GM19467 (cell line): ENCODE results near the gene GALNS.
A peak's percentile ranks its signal among the peaks of the same experiment; 100 is the strongest.
"Not testable (repeated sequence)": the region's sequence is repeated elsewhere in the genome, so short reads cannot be mapped to it uniquely, and the experiment has no call there.

ENCODE experiments used
- ATAC-seq: cut with Tn5 transposase; IDR thresholded peaks from one replicate; pipeline ENCODE4 v1.9.1; 2021; ENCODE audit warnings: mild to moderate bottlenecking, moderate library complexity; ENCODE audit not compliant: unreplicated experiment

GALNS gene

GRCh38 chr16:88856828-88857727, at the start of gene GALNS, which contains the start of gene TRAPPC2L:
Gene GALNS (minus strand): TSS chr16:88856947. CDS start chr16:88856877, 70 bp downstream.
Gene TRAPPC2L (plus strand): TSS chr16:88857127. CDS start chr16:88857151, 24 bp downstream.
- peak; percentile 65 for ATAC-seq

GRCh38 chr16:88906020-88906419, 49.3 kb upstream of the GALNS start:
- ATAC-seq = no peak

GRCh38 chr16:88905563-88905962, 48.8 kb upstream of the GALNS start:
- ATAC-seq = no peak

GRCh38 chr16:88904676-88905365, 48.1 kb upstream of the GALNS start:
- ATAC-seq = no peak

- no peak for ATAC-seq
Measured at GRCh38 chr16:88903267-88903666, 46.5 kb upstream of the GALNS start.

GRCh38 chr16:88902744-88903143, 46.0 kb upstream of the GALNS start:
- ATAC-seq = no peak

- no peak for ATAC-seq
Measured at GRCh38 chr16:88901718-88902337, 45.1 kb upstream of the GALNS start.

GRCh38 chr16:88900662-88901052, 43.9 kb upstream of the GALNS start:
- ATAC-seq = no peak

- ATAC-seq = no peak
Measured at GRCh38 chr16:88899901-88900661, 43.3 kb upstream of the GALNS start.

- ATAC-seq = no peak
Measured at GRCh38 chr16:88897696-88898425, 41.1 kb upstream of the GALNS start.

GRCh38 chr16:88896238-88897070, 39.7 kb upstream of the GALNS start:
- no peak for ATAC-seq

GRCh38 chr16:88895335-88895734, 38.6 kb upstream of the GALNS start:
- no peak for ATAC-seq

- ATAC-seq = no peak
Measured at GRCh38 chr16:88894681-88895300, 38.0 kb upstream of the GALNS start.

GRCh38 chr16:88894266-88894665, 37.5 kb upstream of the GALNS start:
- not testable (repeated sequence) for ATAC-seq

- no peak for ATAC-seq
Measured at GRCh38 chr16:88893127-88893968, 36.6 kb upstream of the GALNS start.

- no peak for ATAC-seq
Measured at GRCh38 chr16:88892065-88892464, 35.3 kb upstream of the GALNS start.

GRCh38 chr16:88891083-88891482, 34.3 kb upstream of the GALNS start:
- ATAC-seq = no peak
